WI38 (cell line): ENCODE results near the gene PRR36.

Experiments used
- H3K4me3 ChIP-seq: 2 replicates; pipeline ENCODE4 v1.5.1; 2011; ENCODE audit warnings: low read depth, mild to moderate bottlenecking, control low read depth, low read length
- TF ChIP-seq, protein P1 (sequence below): IDR thresholded peaks from 2 replicates; pipeline ENCODE4 v1.5.1; 2012; ENCODE audit warnings: low read depth, mild to moderate bottlenecking, control low read depth, low read length

Gene PRR36

DNA sequence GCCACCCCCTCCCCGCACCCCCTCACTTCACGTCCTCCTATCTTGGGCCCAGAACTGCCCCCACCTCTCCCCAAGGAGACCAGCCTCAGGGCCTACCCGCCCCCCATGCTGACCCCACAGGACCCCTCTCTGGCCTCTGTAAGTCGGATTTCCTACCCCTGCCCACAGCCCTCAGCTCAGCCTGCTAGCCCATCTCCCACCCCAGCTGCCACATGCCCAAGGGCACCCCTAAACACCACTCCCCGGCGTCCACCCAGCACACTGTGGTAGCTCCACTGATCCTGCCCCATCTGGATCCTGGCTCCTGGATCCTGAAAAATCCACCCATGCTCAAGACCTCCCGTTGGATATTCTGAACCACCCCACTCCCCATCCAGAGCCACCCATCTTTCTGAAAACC lies 43.4 kb downstream of the PRR36 start:
- H3K4me3 ChIP-seq: peak overlapping the region; percentile 64
- TF ChIP-seq, protein P1, sequence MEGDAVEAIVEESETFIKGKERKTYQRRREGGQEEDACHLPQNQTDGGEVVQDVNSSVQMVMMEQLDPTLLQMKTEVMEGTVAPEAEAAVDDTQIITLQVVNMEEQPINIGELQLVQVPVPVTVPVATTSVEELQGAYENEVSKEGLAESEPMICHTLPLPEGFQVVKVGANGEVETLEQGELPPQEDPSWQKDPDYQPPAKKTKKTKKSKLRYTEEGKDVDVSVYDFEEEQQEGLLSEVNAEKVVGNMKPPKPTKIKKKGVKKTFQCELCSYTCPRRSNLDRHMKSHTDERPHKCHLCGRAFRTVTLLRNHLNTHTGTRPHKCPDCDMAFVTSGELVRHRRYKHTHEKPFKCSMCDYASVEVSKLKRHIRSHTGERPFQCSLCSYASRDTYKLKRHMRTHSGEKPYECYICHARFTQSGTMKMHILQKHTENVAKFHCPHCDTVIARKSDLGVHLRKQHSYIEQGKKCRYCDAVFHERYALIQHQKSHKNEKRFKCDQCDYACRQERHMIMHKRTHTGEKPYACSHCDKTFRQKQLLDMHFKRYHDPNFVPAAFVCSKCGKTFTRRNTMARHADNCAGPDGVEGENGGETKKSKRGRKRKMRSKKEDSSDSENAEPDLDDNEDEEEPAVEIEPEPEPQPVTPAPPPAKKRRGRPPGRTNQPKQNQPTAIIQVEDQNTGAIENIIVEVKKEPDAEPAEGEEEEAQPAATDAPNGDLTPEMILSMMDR: no peak

DNA sequence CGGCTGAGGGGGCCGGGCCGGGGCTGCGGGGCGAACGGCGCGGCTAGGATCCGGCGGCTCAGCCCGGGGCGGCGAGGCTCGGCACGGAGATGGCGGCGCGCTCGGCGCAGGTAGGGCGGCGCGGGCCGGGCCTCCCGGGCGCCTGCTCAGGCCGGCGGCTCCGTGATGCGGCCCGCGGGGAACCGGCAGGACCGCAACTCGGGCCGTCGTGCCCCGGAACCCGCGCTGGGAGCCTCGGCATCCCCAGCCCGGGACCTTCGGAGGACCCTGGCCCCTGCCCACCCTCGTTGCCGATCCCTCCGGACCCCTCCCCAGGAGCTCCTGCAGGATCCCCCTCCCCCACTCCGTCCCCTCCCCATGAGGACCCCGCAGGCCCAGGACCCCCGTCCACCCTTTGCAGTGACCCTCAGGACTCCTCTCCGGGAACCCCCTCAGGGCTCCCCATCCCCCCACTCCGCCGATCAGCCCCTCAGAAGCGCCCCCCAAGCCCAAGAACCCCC lies 43.9 kb downstream of the PRR36 start:
- TF ChIP-seq, protein P1: no peak
- H3K4me3 ChIP-seq: peak overlapping the region; percentile 64

DNA sequence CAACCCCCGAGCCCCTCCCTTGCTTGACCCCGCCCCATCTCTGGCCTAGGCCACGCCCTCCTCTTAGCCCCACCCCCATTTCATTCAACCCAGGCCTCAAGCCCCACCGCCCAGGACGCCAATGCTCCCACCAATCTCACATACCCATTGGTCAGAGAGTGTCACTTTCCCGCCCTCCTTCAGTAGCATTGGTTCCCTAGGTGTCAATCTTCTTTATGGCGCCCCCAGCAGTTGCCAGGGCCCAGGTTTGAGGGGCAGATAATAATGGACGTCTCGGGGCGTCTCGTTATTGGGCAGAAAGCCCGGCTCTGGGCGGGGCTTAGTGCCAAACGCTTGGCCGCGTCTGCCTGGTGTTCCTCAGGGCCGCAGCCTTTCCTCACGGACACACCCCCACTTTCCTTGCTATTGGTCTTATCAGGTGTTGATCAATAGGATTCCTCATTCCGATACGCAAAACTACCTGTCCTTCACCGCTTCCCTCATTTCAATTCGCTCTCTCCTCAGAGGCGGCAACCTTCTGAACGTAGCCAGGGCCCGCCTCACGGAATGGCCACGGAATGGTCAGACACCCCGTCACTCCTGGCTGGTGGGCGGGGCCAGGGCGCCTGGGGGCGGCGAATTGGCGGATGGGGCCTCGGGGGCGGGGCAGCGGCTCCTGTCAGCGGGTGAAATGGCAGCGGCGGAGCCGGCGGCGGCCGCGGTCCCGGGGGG lies 44.5 kb downstream of the PRR36 start, which contains the start of gene EVI5L:
Gene EVI5L, plus strand, starts transcription at position 658 of the 711 bp plus-strand sequence. CDS start 16,325 bp downstream, outside the sequence.
- TF ChIP-seq, protein P1: no peak
- peak within 1 kb of the TSS; percentile 64 for H3K4me3 ChIP-seq

DNA sequence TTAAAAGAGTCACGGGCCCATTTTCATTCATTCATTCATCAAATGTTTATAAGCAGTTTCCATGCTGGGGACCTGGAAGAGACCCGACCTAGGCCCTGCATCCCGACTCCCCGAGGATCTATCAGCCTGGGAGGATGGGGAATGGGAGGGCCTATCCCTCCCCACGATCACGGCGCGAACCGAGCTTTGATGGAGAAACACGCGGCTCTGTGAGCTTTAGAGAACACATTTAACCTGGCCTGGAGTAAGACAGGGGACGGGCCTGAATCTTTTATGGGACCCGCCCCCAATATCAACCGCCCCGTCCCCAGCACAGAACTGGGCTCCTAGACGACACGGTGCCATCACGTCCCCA lies 45.0 kb downstream of the PRR36 start:
- TF ChIP-seq, protein P1: no peak
- peak overlapping the region; percentile 52 for H3K4me3 ChIP-seq

DNA sequence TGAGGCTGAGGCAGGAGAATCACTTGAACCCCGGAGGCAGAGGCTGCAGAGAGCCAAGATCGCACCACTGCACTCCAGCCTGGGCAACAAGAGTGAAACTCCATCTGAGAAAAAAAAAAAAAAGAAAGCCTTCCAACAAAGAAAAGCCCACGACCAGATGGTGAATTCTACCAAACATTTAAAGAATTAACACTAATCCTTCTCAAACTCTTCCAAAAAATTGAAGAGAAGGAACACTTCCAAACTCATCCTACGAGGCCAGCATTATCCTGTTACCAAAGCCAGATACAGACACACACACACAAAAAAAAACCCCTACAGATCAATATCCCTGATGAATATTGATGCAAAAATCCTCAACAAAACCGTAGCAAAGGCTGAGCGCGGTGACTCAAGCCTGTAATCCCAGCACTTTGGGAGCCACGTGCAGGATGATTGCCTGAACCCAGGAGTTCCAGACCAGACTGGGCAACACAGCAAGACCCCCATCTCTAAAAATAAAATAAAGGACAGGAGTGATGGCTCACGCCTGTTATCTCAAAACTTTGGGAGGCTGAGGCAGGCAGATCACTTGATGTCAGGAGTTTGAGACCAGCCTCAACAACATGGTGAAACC lies 50.4 kb downstream of the PRR36 start:
- TF ChIP-seq, protein P1: no peak
- H3K4me3 ChIP-seq: no peak overlapping the region

DNA sequence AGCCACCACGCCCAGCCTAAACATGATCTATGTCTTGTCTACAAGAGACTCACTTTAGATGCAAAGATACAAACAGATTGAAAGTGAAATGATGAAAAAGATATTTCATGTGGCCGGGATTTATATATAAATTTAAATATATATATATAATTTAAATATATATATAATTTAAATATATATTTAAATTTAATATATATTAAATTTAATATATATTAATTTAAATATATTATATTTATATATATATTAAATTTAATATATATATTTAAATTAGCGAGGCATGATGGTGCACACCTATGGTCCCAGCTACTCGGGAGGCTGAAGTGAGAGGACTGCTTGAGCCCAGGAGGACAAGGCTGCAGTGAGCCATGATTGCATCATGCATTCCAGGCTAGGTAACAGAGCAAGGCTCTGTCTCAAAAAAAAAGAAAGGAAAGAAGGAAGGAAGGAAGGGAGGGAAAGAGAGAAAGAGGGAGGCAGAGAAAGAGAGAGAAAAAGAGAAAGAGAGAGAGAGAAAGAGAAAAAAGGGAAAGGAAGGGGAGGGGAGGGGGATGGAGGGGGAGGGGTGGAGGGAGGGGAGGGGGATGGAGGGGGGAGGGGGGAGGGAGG lies 51.2 kb downstream of the PRR36 start:
- TF ChIP-seq, protein P1: no peak
- H3K4me3 ChIP-seq: no peak overlapping the region

DNA sequence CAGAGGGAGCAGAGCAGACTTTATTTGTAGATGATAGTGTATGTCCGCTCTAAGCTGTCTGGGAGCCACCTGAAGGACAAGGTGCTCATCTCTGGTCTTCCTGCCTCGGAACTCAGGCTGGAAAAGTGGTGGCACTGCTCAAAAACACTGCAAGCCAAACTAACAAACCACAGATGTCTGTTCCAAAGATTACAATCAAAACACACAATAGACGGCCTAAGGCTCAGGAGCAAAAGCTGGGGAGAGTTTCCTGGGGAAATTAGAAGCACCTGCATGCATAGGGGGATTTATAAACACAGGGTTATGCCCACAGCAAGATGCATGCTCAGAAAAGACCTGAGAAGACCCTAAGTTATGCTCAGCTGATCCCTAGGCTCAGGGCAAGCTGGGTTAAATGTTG lies 53.6 kb downstream of the PRR36 start:
- no peak overlapping the region for H3K4me3 ChIP-seq
- TF ChIP-seq, protein P1: no peak
